NB4 (cell line): Measurements from ENCODE around the gene CDC123.
A peak's percentile ranks its signal among the peaks of the same experiment; 100 is the strongest.
"Not testable (repeated sequence)": the region's sequence is repeated elsewhere in the genome, so short reads cannot be mapped to it uniquely, and the experiment has no call there.

Source experiments
- DNase-seq: peaks from one replicate; pipeline ENCODE4 v3.0.0; 2010; ENCODE audit warnings: low read depth
- H3K4me3 ChIP-seq: one replicate; pipeline ENCODE4 v1.5.1; 2011; ENCODE audit warnings: mild to moderate bottlenecking, low read depth, low read length, moderate library complexity
- MYC ChIP-seq: IDR thresholded peaks from 2 replicates; pipeline ENCODE4 v1.6.1; 2011; ENCODE audit warnings: low read depth, low read length
- POLR2A ChIP-seq: IDR thresholded peaks from 2 replicates; pipeline ENCODE4 v1.6.1; 2011; ENCODE audit warnings: mild to moderate bottlenecking; ENCODE audit not compliant: insufficient read length; ENCODE audit errors: extremely low read depth
- TF ChIP-seq, protein P1 (sequence below): IDR thresholded peaks from one replicate; pipeline ENCODE4 v1.5.1; 2012; ENCODE audit warnings: low read depth, low read length
- TF ChIP-seq, protein P2 (sequence below): IDR thresholded peaks from 2 replicates; pipeline ENCODE4 v1.6.1; 2011; ENCODE audit warnings: low read depth, low read length

The CDC123 gene

DNA sequence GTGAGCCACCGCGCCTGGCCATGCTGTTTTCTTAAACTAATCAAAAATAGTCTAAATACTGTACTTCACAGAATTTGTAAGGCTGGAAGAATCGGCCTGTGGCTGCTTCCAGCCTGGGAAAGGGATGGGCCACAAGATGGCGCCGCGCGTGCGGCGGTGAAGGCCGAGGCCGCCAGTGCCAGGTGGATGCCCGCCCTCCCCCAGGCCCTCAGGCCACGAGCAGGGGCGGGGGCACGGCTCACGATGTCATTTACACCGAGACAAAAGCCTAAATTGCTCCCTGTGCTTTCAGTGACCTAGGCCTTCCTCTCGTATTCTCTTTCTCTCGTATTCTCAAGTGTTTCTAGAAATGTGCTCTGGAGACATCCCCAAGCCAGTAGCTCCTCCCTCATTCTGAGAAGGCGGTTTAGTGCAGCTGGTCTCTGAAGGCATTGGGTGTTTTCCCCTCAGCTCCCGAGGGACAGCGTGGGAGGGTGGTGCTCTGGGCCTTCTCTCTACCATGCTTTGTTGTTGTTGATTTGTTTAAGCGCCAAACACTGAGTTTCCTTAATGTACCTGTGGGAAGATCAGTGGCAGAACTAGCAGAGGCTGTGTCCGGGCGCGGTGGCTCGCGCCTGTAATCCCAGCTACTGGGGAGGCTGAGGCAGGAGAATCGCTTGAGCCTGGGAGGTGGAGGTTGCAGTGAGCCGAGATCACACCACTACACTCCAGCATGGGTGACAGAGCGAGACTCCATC is 68.4 kb downstream of the CDC123 start:
- no peak overlapping the region for H3K4me3 ChIP-seq
- TF ChIP-seq, protein P1, sequence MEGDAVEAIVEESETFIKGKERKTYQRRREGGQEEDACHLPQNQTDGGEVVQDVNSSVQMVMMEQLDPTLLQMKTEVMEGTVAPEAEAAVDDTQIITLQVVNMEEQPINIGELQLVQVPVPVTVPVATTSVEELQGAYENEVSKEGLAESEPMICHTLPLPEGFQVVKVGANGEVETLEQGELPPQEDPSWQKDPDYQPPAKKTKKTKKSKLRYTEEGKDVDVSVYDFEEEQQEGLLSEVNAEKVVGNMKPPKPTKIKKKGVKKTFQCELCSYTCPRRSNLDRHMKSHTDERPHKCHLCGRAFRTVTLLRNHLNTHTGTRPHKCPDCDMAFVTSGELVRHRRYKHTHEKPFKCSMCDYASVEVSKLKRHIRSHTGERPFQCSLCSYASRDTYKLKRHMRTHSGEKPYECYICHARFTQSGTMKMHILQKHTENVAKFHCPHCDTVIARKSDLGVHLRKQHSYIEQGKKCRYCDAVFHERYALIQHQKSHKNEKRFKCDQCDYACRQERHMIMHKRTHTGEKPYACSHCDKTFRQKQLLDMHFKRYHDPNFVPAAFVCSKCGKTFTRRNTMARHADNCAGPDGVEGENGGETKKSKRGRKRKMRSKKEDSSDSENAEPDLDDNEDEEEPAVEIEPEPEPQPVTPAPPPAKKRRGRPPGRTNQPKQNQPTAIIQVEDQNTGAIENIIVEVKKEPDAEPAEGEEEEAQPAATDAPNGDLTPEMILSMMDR: peak; percentile 41
- TF ChIP-seq POLR2A (no peak), MYC (no peak)
- TF ChIP-seq, protein P2, sequence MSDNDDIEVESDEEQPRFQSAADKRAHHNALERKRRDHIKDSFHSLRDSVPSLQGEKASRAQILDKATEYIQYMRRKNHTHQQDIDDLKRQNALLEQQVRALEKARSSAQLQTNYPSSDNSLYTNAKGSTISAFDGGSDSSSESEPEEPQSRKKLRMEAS: peak; percentile 36; the same call in 1 of the 2 replicates
- DNase-seq: peak; percentile 88

DNA sequence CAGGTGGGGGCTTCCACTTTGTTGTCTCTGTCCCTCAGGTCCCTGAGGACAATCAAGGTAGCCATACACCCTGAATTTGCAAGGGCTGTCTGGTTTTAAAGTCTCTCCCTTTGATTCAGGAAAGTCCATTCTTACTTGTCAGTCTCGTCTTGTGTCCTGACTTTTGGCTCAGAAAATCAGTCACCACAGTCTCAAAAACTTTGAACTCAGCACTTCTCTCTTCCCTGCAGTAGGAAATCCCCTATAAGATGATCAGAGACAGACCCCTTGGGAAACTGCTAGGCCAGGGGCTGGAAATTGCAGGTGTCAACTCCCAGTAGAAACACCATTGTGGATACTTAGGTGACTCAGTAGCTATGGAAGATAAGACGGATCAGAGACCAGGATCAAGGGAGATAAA is 73.1 kb downstream of the CDC123 start:
- no peak overlapping the region for H3K4me3 ChIP-seq
- DNase-seq: no peak
- TF ChIP-seq POLR2A: no peak
- TF ChIP-seq, protein P2: no peak
- TF ChIP-seq, protein P1: no peak
- no peak for TF ChIP-seq MYC

DNA sequence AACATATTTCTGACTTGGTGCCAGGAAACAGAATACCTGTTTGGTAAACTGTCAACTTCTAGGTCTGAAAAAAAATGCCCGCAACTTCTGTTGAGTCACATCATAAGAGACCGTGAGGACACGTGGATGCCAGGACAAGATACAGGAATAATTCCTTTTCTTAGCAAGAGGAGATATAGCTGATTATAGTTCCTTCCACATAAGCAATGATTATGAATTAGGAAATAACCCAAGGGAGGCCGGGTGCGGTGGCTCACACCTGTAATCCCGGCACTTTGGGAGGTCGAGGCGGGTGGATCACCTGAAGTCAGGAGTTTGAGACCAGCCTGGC is 75.2 kb downstream of the CDC123 start:
- H3K4me3 ChIP-seq: no peak overlapping the region
- TF ChIP-seq POLR2A: no peak
- TF ChIP-seq, protein P1: no peak
- TF ChIP-seq, protein P2: no peak
- TF ChIP-seq MYC: no peak
- DNase-seq: no peak

DNA sequence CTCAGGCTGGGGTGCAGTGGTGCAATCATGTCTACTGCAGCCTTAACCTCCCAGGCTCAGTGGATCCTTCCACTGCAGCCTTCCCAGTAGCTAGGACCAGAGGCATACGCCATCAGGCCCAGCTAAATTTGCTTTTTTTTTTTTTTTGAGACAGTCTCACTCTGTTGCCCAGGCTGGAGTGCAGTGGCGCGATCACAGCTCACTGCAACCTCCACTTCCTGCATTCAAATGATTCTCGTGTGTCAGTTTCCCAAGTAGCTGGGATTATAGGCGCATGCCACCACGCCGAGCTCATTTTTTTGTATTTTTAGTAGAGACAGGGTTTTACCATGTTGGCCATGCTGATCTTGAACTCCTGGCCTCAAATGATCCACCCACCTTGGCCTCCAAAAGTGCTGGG is 81.9 kb downstream of the CDC123 start:
- DNase-seq, H3K4me3 ChIP-seq: not testable (repeated sequence)

DNA sequence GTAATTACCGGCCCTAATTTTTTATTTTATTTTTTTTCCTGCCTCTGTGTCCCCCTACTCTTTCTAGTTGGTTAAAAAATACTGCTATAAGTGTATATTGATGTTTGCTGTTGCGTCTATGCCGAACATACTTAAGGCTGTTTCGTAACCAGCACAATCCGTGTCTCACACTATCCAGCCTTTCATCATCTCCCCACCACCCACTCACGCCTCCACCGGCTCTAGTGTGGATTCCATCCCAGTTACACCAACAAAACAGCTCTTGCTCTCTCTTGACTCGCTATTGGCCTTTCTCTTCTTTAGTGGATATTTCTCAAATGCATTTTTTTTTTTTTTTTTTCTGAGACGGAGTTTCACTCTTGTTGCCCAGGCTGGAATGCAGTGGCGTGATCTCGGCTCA is 83.3 kb downstream of the CDC123 start:
- TF ChIP-seq MYC: no peak
- TF ChIP-seq, protein P2: no peak
- TF ChIP-seq POLR2A: no peak
- TF ChIP-seq, protein P1: no peak
- H3K4me3 ChIP-seq: no peak overlapping the region
- no peak for DNase-seq

DNA sequence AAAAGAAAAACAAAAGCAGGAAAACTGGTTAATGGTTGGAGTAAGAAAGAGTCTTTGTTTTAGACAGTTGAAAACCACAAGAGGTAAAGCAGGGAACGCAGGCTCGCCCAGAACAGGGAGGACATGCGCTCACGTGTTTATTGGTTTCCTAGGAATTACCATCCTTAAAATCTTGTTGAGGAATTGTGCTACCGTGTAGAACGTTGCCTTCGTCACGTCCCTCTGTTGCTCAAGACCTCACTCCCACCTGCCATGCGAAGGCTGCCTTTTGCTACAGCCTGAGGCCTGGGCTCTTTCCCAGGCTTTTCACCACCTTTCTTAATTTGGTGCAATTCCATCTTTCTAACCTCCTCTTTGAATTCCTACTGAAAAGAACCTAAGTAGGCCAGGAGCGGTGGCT is 91.8 kb downstream of the CDC123 start:
- TF ChIP-seq, protein P2: no peak
- TF ChIP-seq MYC (no peak), POLR2A (no peak)
- TF ChIP-seq, protein P1: no peak
- DNase-seq: no peak
- no peak overlapping the region for H3K4me3 ChIP-seq

DNA sequence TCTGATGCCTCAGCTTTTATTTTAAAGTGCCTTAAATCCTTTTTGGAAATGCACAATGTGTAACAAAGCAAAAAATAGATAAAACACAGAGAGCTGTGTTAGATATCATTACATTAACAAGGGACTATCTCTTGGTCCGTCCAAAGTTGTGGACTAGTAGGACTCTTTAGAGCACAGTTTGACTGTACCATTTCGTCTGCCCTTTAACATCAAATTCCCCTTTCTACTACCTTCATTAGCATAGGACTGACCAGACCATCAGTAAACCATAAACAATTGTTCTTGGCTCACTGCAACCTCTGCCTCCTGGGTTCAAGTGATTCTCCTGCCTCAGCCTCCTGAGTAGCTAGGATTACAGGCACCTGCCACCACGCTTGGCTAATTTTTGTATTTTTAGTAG is 101.8 kb downstream of the CDC123 start:
- not testable (repeated sequence) for H3K4me3 ChIP-seq, DNase-seq
